HFFc6 (cell line): Measurements from ENCODE around the gene LAMA3. TPM values are rescaled to one million over a fixed set of nuclear protein-coding genes. Genes with fewer than 3 reads are reported as not detected.

Experiments
- DNase-seq: peaks from one replicate; pipeline ENCODE4 v3.0.0-alpha.2; 2018
- H3K27ac Mint-ChIP-seq: 2 replicates; pipeline ENCODE4 v1.8.0; 2020; ENCODE audit warnings: mild to moderate bottlenecking, mixed read lengths
- H3K27me3 Mint-ChIP-seq: 2 replicates; pipeline ENCODE4 v1.8.0; 2021; ENCODE audit warnings: mild to moderate bottlenecking, moderate library complexity, mixed read lengths; ENCODE audit not compliant: insufficient read depth
- H3K36me3 Mint-ChIP-seq: 2 replicates; pipeline ENCODE4 v1.8.0; 2021; ENCODE audit warnings: low read depth, mixed read lengths
- H3K4me1 Mint-ChIP-seq: 2 replicates; pipeline ENCODE4 v1.8.0; 2020; ENCODE audit warnings: low read depth, mixed read lengths
- H3K4me3 Mint-ChIP-seq: 2 replicates; pipeline ENCODE4 v1.8.0; 2020; ENCODE audit warnings: mild to moderate bottlenecking, moderate library complexity, mixed read lengths
- H3K9me3 Mint-ChIP-seq: 2 replicates; pipeline ENCODE4 v1.8.0; 2020; ENCODE audit warnings: mild to moderate bottlenecking, mixed read lengths
- total RNA-seq, 6 experiments: library from RNA; stranded (reverse); fragmentation: NEBNext Ultra II Directional; extraction: Animal tissue kit (Norgen Biotek cat#: 25700); gene quantifications; 2 replicates in 1 of 6; 3 replicates in 5 of 6; pipeline ENCODE4 v1.2.3, GENCODE V29; 2021
- TF ChIP-seq, protein P1 (sequence below): fragments of 200-600 bp; sonication (generic); IDR thresholded peaks from 2 replicates; pipeline ENCODE4 v1.5.0; 2021; ENCODE audit warnings: antibody characterized with exemption, mild to moderate bottlenecking

The LAMA3 gene
- total RNA-seq, 6 experiments from 2014 or later, result 0.46 to 1.6 (median 0.54) TPM

DNA sequence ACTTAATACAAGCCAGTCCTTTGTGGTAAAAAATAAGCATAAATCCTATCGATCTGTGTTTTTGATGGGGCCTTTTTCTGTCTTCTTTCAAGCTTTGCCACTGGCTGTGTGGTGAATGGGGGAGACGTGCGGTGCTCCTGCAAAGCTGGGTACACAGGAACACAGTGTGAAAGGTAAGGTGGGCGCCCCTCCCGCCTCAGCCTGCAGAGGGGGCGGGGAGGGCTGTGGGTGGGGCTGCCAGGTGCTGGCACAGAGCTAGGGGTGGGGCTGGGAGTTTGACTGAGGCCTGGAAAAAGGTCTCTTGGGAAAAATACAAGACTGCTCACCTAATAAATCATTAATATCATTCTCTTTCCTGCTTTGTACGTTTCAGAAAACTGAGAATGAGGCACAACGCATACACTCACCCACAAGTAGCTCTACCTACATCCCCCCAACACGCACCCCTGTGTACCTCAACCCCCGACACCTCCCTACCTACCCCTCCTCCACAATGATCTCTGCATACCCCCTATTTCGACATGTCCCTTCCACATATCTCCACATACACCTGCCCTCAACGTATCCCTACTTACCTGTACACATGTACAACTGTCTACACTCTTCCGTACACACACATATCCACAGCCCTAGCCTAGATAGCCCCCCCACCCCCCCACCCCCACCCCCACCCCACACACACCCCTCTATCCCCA is 195.6 kb downstream of the LAMA3 start:
- TF ChIP-seq, protein P1, sequence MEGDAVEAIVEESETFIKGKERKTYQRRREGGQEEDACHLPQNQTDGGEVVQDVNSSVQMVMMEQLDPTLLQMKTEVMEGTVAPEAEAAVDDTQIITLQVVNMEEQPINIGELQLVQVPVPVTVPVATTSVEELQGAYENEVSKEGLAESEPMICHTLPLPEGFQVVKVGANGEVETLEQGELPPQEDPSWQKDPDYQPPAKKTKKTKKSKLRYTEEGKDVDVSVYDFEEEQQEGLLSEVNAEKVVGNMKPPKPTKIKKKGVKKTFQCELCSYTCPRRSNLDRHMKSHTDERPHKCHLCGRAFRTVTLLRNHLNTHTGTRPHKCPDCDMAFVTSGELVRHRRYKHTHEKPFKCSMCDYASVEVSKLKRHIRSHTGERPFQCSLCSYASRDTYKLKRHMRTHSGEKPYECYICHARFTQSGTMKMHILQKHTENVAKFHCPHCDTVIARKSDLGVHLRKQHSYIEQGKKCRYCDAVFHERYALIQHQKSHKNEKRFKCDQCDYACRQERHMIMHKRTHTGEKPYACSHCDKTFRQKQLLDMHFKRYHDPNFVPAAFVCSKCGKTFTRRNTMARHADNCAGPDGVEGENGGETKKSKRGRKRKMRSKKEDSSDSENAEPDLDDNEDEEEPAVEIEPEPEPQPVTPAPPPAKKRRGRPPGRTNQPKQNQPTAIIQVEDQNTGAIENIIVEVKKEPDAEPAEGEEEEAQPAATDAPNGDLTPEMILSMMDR, result no peak
- no peak overlapping the region for H3K4me3 Mint-ChIP-seq
- no peaks in the 10 kb centered on the region; the same call in 1 of the 2 replicates for H3K27me3 Mint-ChIP-seq
- peaks cover 12% of the 10 kb centered on the region for H3K4me1 Mint-ChIP-seq
- DNase-seq, result no peak
- no peak overlapping the region for H3K27ac Mint-ChIP-seq
- no peaks in the 10 kb centered on the region for H3K9me3 Mint-ChIP-seq
- H3K36me3 Mint-ChIP-seq, result no peaks in the 10 kb centered on the region

DNA sequence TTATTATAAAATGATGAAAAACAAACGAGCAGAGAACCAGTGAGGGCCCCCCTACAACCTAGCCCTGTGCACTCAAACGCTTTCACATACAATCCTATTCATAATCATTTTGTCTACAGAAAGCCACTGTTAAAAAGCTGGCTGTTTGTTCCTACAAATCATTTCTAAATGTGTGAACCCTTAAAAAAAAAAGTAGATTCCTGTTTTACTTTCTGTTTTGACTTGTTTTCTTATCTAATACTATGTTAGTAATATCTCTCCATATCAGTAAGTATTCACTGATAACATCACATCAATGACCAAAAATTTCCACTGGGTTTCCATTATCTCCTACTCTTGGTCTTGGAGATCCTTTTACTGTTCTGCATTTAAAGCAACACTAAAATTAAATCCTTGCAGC is 196.5 kb downstream of the LAMA3 start:
- TF ChIP-seq, protein P1, result no peak
- DNase-seq, result no peak
- no peaks in the 10 kb centered on the region; the same call in none of the 2 replicates for H3K27me3 Mint-ChIP-seq
- peaks cover 21% of the 10 kb centered on the region for H3K4me1 Mint-ChIP-seq
- H3K36me3 Mint-ChIP-seq, result no peaks in the 10 kb centered on the region
- H3K4me3 Mint-ChIP-seq, result no peak overlapping the region
- no peak overlapping the region for H3K27ac Mint-ChIP-seq
- no peaks in the 10 kb centered on the region for H3K9me3 Mint-ChIP-seq

DNA sequence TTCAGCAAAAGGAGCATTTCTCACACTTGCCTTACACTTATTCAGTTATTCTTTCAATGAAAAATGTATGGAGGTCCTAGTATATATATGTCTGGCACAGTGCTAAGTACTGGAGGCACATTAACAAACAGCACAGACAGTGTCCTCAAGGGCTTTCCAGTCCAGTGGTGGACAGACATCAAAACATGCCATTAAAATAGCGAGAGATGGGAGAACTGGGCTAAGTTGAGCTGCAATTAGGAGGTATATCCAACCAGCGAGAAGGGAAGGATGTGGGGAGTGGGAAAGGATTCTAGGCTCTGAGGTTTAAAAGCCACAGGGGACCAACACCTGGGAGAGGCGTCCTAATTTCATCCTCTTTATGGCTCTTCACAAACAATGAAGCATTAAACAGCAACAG is 197.8 kb downstream of the LAMA3 start:
- TF ChIP-seq, protein P1, result no peak
- H3K36me3 Mint-ChIP-seq, result no peaks in the 10 kb centered on the region
- no peak overlapping the region for H3K4me3 Mint-ChIP-seq

DNA sequence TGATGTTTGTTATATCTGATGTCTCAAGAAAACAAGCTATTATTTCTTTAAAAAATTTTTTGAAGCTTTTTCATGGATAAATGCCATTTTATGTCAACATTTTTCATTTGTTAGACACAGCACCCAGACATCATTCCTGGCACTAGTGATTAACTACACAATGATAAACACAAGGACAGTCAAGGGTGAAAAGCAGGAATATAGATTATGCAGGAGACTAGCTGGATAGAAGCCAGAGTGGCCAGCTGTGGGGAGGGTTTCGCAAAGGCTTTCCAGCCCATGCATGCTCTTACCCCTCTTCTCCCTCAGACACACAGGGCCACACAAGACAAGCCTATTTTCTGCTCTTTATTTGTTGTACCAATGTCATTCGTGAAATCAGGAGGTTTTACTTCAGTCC is 198.2 kb downstream of the LAMA3 start:
- Mint-ChIP-seq H3K27me3 (no peaks in the 10 kb centered on the region; the same call in none of the 2 replicates), H3K36me3 (no peaks in the 10 kb centered on the region), H3K4me1 (peaks cover 26% of the 10 kb centered on the region), H3K27ac (no peak overlapping the region), H3K9me3 (no peaks in the 10 kb centered on the region), H3K4me3 (no peak overlapping the region)
- DNase-seq, result no peak
- TF ChIP-seq, protein P1, result no peak

More for the DNA sequence above, 197.8 kb downstream of the LAMA3 start:
- Mint-ChIP-seq H3K27me3 (no peaks in the 10 kb centered on the region; the same call in none of the 2 replicates), H3K27ac (no peak overlapping the region), H3K4me1 (peaks cover 26% of the 10 kb centered on the region), H3K9me3 (no peaks in the 10 kb centered on the region)
- no peak for DNase-seq

DNA sequence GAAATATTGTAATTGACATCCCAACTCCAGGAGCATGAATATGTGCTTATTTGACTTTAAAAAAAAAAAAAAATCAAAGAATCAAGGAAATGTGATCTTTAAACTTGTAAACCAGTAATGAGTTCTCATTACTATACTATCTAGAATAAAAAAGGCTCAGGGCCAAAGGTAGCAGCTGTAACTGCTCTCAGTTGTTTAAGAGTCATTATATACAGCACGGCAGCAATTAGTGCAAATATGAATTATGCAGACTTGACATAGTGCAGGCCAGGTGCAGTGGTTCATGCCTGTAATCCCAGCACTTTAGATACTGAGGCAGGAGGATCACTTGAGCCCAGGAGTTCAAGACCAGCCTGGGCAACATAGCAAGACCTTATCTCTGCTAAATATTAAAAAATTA is 199.6 kb downstream of the LAMA3 start:
- Mint-ChIP-seq H3K9me3 (no peaks in the 10 kb centered on the region), H3K27me3 (no peaks in the 10 kb centered on the region; the same call in none of the 2 replicates), H3K4me3 (no peak overlapping the region), H3K4me1 (peaks cover 19% of the 10 kb centered on the region), H3K27ac (no peak overlapping the region), H3K36me3 (no peaks in the 10 kb centered on the region)
- TF ChIP-seq, protein P1, result no peak
- DNase-seq, result no peak
